HepG2 (cell line): ENCODE data around the gene ARFGEF3. TPM values are rescaled to one million over a fixed set of nuclear protein-coding genes. Genes with fewer than 3 reads are reported as not detected.
A peak's percentile ranks its signal among the peaks of the same experiment; 100 is the strongest.

ENCODE experiments used
- CC2D1A ChIP-seq: sonication (generic); formaldehyde crosslinking; IDR thresholded peaks from 2 replicates; pipeline ENCODE4 v1.8.1; 2023; ENCODE audit warnings: mild to moderate bottlenecking, missing genetic modification reagents
- GLMP ChIP-seq: sonication (generic); formaldehyde crosslinking; IDR thresholded peaks from 2 replicates; pipeline ENCODE4 v1.9.0; 2021; ENCODE audit warnings: missing genetic modification reagents, mild to moderate bottlenecking, borderline replicate concordance
- HCFC1 ChIP-seq: fragments of 150-350 bp; IDR thresholded peaks from 2 replicates; pipeline ENCODE4 v1.6.1; 2014; ENCODE audit warnings: low read depth, low read length
- ISL2 ChIP-seq: sonication (generic); formaldehyde crosslinking; IDR thresholded peaks from 2 replicates; pipeline ENCODE4 v1.5.0; 2020; ENCODE audit warnings: missing genetic modification reagents
- NFKB2 ChIP-seq: sonication (generic); formaldehyde crosslinking; IDR thresholded peaks from 2 replicates; pipeline ENCODE4 v1.4.0; 2020; ENCODE audit warnings: missing genetic modification reagents, borderline replicate concordance
- NR2F6 ChIP-seq, 2 experiments: IDR thresholded peaks; 2 replicates each; pipeline ENCODE4 v1.6.1; 2016; ENCODE audit warnings: antibody characterized with exemption in 1 of 2, mild to moderate bottlenecking in 1 of 2
- ZBTB21 ChIP-seq: sonication (generic); formaldehyde crosslinking; IDR thresholded peaks from 2 replicates; pipeline ENCODE4 v1.4.0; 2020; ENCODE audit warnings: missing genetic modification reagents
- ZEB1 ChIP-seq: IDR thresholded peaks from 2 replicates; pipeline ENCODE4 v1.6.1; 2012; ENCODE audit warnings: mild to moderate bottlenecking, low read depth, inconsistent platforms; ENCODE audit not compliant: insufficient replicate concordance
- ZNF232 ChIP-seq: sonication (generic); formaldehyde crosslinking; IDR thresholded peaks from 2 replicates; pipeline ENCODE4 v1.4.0; 2020; ENCODE audit warnings: missing genetic modification reagents, borderline replicate concordance
- ZNF775 ChIP-seq: sonication (generic); formaldehyde crosslinking; IDR thresholded peaks from 2 replicates; pipeline ENCODE4 v1.4.0; 2020; ENCODE audit warnings: missing genetic modification reagents, mild to moderate bottlenecking, moderate library complexity, borderline replicate concordance
- polyA plus RNA-seq, 8 experiments: library from polyadenylated mRNA; depleted of rRNA in 3 of 8; stranded (reverse) in 7 of 8; unstranded in 1 of 8; fragments of >200 nt; fragmentation: Illumina TruSeq in 4 of 8; extraction: Trizol in 4 of 8; gene quantifications; 2 replicates each; pipeline versions ENCODE4 v1.2.1 to v1.2.3, GENCODE V29; 2011 to 2016; ENCODE audit warnings: low read depth in 4 of 8, missing spikeins in 1 of 8, mixed read lengths in 1 of 8; ENCODE audit not compliant: insufficient read depth in 1 of 8
- total RNA-seq, 5 experiments: library from RNA; depleted of rRNA; stranded (reverse); fragments of >200 nt; fragmentation: Illumina TruSeq; extraction: Trizol; gene quantifications; 2 replicates each; pipeline ENCODE4 v1.2.3, GENCODE V29; 2016; ENCODE audit warnings: low read depth in 1 of 5
- TF ChIP-seq, protein P1 (sequence below): sonication (generic); formaldehyde crosslinking; IDR thresholded peaks from 2 replicates; pipeline ENCODE4 v1.8.0; 2022; ENCODE audit warnings: low read depth, missing genetic modification reagents
- TF ChIP-seq, protein P2 (sequence below): sonication (generic); formaldehyde crosslinking; IDR thresholded peaks from 2 replicates; pipeline ENCODE4 v1.4.0; 2020; ENCODE audit warnings: missing genetic modification reagents, borderline replicate concordance
- TF ChIP-seq, protein P3 (sequence below): sonication (generic); formaldehyde crosslinking; IDR thresholded peaks from 2 replicates; pipeline ENCODE4 v1.4.0; 2020; ENCODE audit warnings: mild to moderate bottlenecking, missing genetic modification reagents
- TF ChIP-seq, protein P4 (sequence below): sonication (generic); formaldehyde crosslinking; IDR thresholded peaks from 2 replicates; pipeline ENCODE4 v1.4.0; 2020; ENCODE audit warnings: mild to moderate bottlenecking, missing genetic modification reagents

Gene ARFGEF3
- total and polyA plus RNA-seq, 2 of the 13 experiments (the other 11 are each of a cell fraction or from before 2014, with no cell fraction given) = 0.60 to 2.6 TPM

GRCh38 chr6:138257638-138258040 is 95.9 kb downstream of the ARFGEF3 start (continued):
- TF ChIP-seq ISL2 (CRISPR knock-in tag) = 0 out of 2 replicates have a peak, but pooled peaks have one; percentile 52
- no peak for TF ChIP-seq NR2F6 (IDR thresholded peaks at IDR 0.05)
- peak; percentile 48 for TF ChIP-seq NR2F6 (CRISPR knock-in tag; IDR thresholded peaks at IDR 0.05)
- no peak for TF ChIP-seq ZNF232
- TF ChIP-seq, protein P1, sequence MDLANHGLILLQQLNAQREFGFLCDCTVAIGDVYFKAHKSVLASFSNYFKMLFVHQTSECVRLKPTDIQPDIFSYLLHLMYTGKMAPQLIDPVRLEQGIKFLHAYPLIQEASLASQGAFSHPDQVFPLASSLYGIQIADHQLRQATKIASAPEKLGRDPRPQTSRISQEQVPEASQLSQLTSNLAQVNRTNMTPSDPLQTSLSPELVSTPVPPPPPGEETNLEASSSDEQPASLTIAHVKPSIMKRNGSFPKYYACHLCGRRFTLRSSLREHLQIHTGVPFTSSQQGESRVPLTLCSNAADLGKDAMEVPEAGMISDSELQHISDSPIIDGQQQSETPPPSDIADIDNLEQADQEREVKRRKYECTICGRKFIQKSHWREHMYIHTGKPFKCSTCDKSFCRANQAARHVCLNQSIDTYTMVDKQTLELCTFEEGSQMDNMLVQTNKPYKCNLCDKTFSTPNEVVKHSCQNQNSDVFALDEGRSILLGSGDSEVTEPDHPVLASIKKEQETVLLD (CRISPR knock-in tag) = no peak
- TF ChIP-seq NFKB2 = no peak
- no peak for TF ChIP-seq GLMP (CRISPR knock-in tag)
- no peak for TF ChIP-seq ZNF775
- no peak for TF ChIP-seq ZBTB21 (CRISPR knock-in tag)
- no peak for TF ChIP-seq ZEB1
- TF ChIP-seq, protein P2, sequence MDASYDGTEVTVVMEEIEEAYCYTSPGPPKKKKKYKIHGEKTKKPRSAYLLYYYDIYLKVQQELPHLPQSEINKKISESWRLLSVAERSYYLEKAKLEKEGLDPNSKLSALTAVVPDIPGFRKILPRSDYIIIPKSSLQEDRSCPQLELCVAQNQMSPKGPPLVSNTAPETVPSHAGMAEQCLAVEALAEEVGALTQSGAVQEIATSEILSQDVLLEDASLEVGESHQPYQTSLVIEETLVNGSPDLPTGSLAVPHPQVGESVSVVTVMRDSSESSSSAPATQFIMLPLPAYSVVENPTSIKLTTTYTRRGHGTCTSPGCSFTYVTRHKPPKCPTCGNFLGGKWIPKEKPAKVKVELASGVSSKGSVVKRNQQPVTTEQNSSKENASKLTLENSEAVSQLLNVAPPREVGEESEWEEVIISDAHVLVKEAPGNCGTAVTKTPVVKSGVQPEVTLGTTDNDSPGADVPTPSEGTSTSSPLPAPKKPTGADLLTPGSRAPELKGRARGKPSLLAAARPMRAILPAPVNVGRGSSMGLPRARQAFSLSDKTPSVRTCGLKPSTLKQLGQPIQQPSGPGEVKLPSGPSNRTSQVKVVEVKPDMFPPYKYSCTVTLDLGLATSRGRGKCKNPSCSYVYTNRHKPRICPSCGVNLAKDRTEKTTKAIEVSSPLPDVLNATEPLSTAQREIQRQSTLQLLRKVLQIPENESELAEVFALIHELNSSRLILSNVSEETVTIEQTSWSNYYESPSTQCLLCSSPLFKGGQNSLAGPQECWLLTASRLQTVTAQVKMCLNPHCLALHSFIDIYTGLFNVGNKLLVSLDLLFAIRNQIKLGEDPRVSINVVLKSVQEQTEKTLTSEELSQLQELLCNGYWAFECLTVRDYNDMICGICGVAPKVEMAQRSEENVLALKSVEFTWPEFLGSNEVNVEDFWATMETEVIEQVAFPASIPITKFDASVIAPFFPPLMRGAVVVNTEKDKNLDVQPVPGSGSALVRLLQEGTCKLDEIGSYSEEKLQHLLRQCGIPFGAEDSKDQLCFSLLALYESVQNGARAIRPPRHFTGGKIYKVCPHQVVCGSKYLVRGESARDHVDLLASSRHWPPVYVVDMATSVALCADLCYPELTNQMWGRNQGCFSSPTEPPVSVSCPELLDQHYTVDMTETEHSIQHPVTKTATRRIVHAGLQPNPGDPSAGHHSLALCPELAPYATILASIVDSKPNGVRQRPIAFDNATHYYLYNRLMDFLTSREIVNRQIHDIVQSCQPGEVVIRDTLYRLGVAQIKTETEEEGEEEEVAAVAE (CRISPR knock-in tag) = 0 out of 2 replicates have a peak, but pooled peaks have one; percentile 17
- TF ChIP-seq, protein P3, sequence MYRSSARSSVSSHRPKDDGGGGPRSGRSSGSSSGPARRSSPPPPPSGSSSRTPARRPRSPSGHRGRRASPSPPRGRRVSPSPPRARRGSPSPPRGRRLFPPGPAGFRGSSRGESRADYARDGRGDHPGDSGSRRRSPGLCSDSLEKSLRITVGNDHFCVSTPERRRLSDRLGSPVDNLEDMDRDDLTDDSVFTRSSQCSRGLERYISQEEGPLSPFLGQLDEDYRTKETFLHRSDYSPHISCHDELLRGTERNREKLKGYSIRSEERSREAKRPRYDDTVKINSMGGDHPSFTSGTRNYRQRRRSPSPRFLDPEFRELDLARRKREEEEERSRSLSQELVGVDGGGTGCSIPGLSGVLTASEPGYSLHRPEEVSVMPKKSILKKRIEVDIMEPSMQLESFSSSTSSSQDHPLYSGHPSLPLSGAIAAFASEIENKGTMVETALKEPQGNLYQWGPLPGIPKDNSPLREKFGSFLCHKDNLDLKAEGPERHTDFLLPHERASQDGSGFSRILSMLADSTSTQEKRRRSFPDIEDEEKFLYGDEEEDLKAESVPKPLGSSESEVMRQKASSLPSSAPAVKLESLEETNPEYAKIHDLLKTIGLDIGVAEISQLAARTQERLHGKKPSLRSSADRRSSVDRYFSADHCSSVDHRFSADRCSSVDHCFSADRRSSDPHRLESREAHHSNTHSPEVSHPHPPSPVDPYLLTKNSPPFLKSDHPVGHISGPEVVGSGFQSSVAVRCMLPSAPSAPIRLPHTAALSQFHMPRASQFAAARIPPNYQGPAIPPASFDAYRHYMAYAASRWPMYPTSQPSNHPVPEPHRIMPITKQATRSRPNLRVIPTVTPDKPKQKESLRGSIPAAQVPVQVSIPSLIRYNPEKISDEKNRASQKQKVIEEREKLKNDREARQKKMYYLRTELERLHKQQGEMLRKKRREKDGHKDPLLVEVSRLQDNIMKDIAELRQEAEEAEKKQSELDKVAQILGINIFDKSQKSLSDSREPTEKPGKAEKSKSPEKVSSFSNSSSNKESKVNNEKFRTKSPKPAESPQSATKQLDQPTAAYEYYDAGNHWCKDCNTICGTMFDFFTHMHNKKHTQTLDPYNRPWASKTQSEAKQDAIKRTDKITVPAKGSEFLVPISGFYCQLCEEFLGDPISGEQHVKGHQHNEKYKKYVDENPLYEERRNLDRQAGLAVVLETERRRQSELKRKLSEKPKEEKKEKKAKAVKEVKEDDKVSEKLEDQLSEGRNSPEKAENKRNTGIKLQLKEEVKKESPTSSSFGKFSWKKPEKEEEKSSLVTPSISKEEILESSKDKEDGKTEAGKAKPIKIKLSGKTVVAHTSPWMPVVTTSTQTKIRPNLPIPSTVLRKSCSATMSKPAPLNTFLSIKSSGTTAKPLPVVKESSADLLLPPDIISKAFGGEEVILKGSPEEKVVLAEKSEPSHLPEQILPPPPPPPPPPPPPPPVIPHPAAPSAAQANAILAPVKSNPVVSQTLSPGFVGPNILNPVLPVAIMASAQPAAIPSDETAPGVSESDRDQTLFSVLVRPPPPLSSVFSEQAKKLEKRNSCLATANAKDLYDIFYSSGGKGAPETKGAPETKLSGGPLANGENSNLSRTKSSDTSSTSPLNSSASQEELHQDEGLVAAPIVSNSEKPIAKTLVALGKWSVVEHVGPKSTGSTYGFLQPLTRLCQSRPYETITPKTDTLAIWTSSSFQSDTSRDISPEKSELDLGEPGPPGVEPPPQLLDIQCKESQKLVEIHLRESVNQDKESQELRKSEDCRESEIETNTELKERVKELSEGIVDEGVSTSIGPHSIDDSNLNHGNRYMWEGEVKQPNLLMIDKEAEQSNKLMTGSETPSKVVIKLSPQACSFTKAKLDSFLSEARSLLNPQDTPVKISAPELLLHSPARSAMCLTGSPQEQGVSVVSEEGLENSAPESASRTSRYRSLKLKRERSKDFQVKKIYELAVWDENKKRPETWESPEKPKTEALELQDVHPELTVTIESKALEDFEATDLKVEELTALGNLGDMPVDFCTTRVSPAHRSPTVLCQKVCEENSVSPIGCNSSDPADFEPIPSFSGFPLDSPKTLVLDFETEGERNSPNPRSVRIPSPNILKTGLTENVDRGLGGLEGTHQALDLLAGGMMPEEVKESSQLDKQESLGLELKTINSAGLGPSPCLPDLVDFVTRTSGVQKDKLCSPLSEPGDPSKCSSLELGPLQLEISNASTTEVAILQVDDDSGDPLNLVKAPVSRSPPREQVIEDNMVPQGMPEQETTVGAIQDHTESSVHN (CRISPR knock-in tag) = no peak
- no peak for TF ChIP-seq HCFC1
- TF ChIP-seq CC2D1A (CRISPR knock-in tag) = no peak
- TF ChIP-seq, protein P4, sequence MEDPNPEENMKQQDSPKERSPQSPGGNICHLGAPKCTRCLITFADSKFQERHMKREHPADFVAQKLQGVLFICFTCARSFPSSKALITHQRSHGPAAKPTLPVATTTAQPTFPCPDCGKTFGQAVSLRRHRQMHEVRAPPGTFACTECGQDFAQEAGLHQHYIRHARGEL (CRISPR knock-in tag) = no peak
